ENCODE data around the gene TBC1D9.

- no peak for TF ChIP-seq GATA3 (IDR thresholded peaks at IDR 0.05; ENCODE audit: low read depth, low read length)
- TF ChIP-seq GATA2 (IDR thresholded peaks at IDR 0.05; ENCODE audit: low read depth, low read length), result no peak
These were observed 30.6 kb downstream of the TBC1D9 start for GRCh38 chr4:140725556-140725955.
